Caco-2 (cell line): ENCODE measurements around the gene ELOVL3. TPM values are rescaled to one million over a fixed set of nuclear protein-coding genes. Genes with fewer than 3 reads are reported as not detected.
A peak's percentile ranks its signal among the peaks of the same experiment; 100 is the strongest.

Experiments used
- BruUV-seq: library from RNA; stranded (reverse); fragments of 400-500 nt; replicated peaks from 2 replicates; lab custom pipeline; 2021; lab: Mats Ljungman, UMichigan
- CTCF ChIA-PET: fragments of 300-600 bp; sonication (Branson Sonifier 250); formaldehyde crosslinking; loops from one replicate; lab custom pipeline; 2022; ENCODE audit warnings: antibody characterized with exemption; lab: Charles Lee
- POLR2A ChIA-PET: fragments of 300-600 bp; sonication (Branson Sonifier 250); formaldehyde crosslinking; loops from one replicate; lab custom pipeline; 2022; ENCODE audit warnings: antibody characterized with exemption; lab: Charles Lee
- DNase-seq, 2 experiments: peaks; one replicate each; pipeline versions ENCODE4 v3.0.0 to v3.0.0-alpha.2; 2020 to 2022
- H3K27me3 ChIP-seq: replicated peaks from 2 replicates; pipeline ENCODE4 v1.6.0; 2011; ENCODE audit warnings: low read length; ENCODE audit not compliant: control insufficient read depth, insufficient read depth
- H3K36me3 ChIP-seq: 2 replicates; pipeline ENCODE4 v1.5.1; 2011; ENCODE audit warnings: low read length; ENCODE audit not compliant: control insufficient read depth, insufficient read depth
- H3K4me1 ChIP-seq: fragments of 250-450 bp; sonication (Bioruptor Pico); 2 replicates; pipeline ENCODE4 v1.5.1; 2020; ENCODE audit warnings: mild to moderate bottlenecking
- H3K4me3 ChIP-seq: 2 replicates; pipeline ENCODE4 v1.5.1; 2011; ENCODE audit warnings: low read depth, mild to moderate bottlenecking, control low read depth, low read length
- H3K9me3 ChIP-seq: fragments of 250-450 bp; sonication (Bioruptor Pico); 2 replicates; pipeline ENCODE4 v1.5.1; 2020; ENCODE audit warnings: mild to moderate bottlenecking, moderate library complexity
- H3K27ac Mint-ChIP-seq: one replicate; pipeline ENCODE4 v1.8.0; 2022; ENCODE audit warnings: mixed read lengths; ENCODE audit not compliant: unreplicated experiment
- H3K27me3 Mint-ChIP-seq: one replicate; pipeline ENCODE4 v1.8.0; 2022; ENCODE audit warnings: mixed read lengths; ENCODE audit not compliant: insufficient read depth, unreplicated experiment
- H3K36me3 Mint-ChIP-seq: one replicate; pipeline ENCODE4 v1.8.0; 2022; ENCODE audit warnings: mild to moderate bottlenecking, mixed read lengths; ENCODE audit not compliant: insufficient read depth, unreplicated experiment
- H3K4me1 Mint-ChIP-seq: one replicate; pipeline ENCODE4 v1.8.0; 2022; ENCODE audit warnings: low read depth, mixed read lengths; ENCODE audit not compliant: unreplicated experiment
- H3K4me3 Mint-ChIP-seq: one replicate; pipeline ENCODE4 v1.8.0; 2022; ENCODE audit warnings: mild to moderate bottlenecking, moderate library complexity, mixed read lengths; ENCODE audit not compliant: unreplicated experiment
- H3K9me3 Mint-ChIP-seq: one replicate; pipeline ENCODE4 v1.8.0; 2022; ENCODE audit warnings: mixed read lengths; ENCODE audit not compliant: unreplicated experiment
- intact Hi-C: fragments of 100-400 bp; cut with micrococcal nuclease; formaldehyde crosslinking; loops from one replicate; pipeline ENCODE4 v1.10.0; 2022; ENCODE audit not compliant: unreplicated experiment
- total RNA-seq: library from RNA; stranded (reverse); gene quantifications from 2 replicates; pipeline ENCODE4 v1.2.3, GENCODE V29; 2022
- TF ChIP-seq, protein P1 (sequence below), 2 experiments: fragments of 200-600 bp in 1 of 2; IDR thresholded peaks; 1 replicate in 1 of 2; 2 replicates in 1 of 2; pipeline versions ENCODE4 v1.5.1 to v1.8.0; 2011 to 2022; ENCODE audit warnings: antibody characterized with exemption in 1 of 2, control low read depth in 1 of 2, inconsistent platforms in 1 of 2, low read depth in 1 of 2, low read length in 1 of 2, mild to moderate bottlenecking in 1 of 2, moderate library complexity in 1 of 2; ENCODE audit not compliant: insufficient read depth in 1 of 2, severe bottlenecking in 1 of 2, unreplicated experiment in 1 of 2

ELOVL3 gene
- total RNA-seq, 1 experiment from 2014 or later: 2.2 TPM

- H3K4me1 ChIP-seq: peaks cover 17% of the 10 kb centered on the region
- peak overlapping the region; percentile 44 for H3K4me3 ChIP-seq
- TSS peak; percentile 35 for BruUV-seq
- Mint-ChIP-seq H3K9me3 (no peaks in the 10 kb centered on the region), H3K36me3 (no peaks in the 10 kb centered on the region), H3K27ac (peak overlapping the region; percentile 7), H3K4me3 (peak overlapping the region; percentile 73), H3K27me3 (peaks cover 17% of the 10 kb centered on the region), H3K4me1 (peaks cover under 1% of the 10 kb centered on the region)
- POLR2A ChIA-PET: interaction anchor here (2.6 kb wide), 1 partner anchor 19 kb away, joined by 12 read pairs; the partner anchor contains the start of gene GBF1
- TF ChIP-seq, protein P1, sequence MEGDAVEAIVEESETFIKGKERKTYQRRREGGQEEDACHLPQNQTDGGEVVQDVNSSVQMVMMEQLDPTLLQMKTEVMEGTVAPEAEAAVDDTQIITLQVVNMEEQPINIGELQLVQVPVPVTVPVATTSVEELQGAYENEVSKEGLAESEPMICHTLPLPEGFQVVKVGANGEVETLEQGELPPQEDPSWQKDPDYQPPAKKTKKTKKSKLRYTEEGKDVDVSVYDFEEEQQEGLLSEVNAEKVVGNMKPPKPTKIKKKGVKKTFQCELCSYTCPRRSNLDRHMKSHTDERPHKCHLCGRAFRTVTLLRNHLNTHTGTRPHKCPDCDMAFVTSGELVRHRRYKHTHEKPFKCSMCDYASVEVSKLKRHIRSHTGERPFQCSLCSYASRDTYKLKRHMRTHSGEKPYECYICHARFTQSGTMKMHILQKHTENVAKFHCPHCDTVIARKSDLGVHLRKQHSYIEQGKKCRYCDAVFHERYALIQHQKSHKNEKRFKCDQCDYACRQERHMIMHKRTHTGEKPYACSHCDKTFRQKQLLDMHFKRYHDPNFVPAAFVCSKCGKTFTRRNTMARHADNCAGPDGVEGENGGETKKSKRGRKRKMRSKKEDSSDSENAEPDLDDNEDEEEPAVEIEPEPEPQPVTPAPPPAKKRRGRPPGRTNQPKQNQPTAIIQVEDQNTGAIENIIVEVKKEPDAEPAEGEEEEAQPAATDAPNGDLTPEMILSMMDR (IDR thresholded peaks at IDR 0.05; ENCODE audit: insufficient read depth in 1 of 2, low read depth in 1 of 2, low read length in 1 of 2, severe bottlenecking in 1 of 2, unreplicated experiment in 1 of 2): no peak
- intact Hi-C loops: loop anchor here (1.0 to 5.0 kb wide), 3 partner anchors 57 to 356 kb away; no protein-coding TSS in a partner anchor
- CTCF ChIA-PET: interaction anchor here (1.0 to 2.7 kb wide), 9 partner anchors 19 to 357 kb away, joined by 3 to 20 read pairs (median 5); partner anchors contain the start of gene GBF1
- no peaks in the 10 kb centered on the region for H3K9me3 ChIP-seq
- H3K27me3 ChIP-seq: peaks cover 1% of the 10 kb centered on the region; the same call in 1 of the 2 replicates
- no peak for DNase-seq
- no peaks in the 10 kb centered on the region for H3K36me3 ChIP-seq
Observed at GRCh38 chr10:102226542-102226870, 407 bp downstream of the ELOVL3 start.

DNA sequence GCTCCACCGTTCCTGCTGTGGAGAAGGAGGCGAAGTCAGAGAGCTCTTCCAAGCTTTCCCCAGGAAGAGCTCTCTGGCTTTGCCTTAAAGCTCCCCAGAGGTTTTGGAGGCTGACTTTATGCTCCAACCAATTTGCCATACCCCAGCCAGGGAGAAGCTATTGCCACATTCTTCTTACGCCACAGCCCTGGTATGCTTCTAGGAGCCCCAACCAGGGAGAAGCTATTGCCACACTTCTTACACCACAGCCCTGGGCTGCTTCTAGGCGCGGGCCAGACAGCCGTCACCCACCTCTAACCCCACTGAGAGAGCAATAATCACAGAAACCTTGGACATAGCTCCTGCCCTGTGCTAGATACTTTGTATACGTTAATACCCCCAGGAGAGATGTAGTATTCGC is 951 bp downstream of the ELOVL3 start:
- Histone ChIP-seq H3K27me3 (peaks cover 1% of the 10 kb centered on the region; the same call in 1 of the 2 replicates), H3K9me3 (no peaks in the 10 kb centered on the region), H3K4me1 (peaks cover 19% of the 10 kb centered on the region), H3K4me3 (no peak overlapping the region), H3K36me3 (no peaks in the 10 kb centered on the region)
- BruUV-seq: no TSS peak
- no peaks in the 10 kb centered on the region for H3K4me1 Mint-ChIP-seq
- no peaks in the 10 kb centered on the region for H3K36me3 Mint-ChIP-seq
- TF ChIP-seq, protein P1 (IDR thresholded peaks at IDR 0.05; ENCODE audit: insufficient read depth in 1 of 2, low read depth in 1 of 2, low read length in 1 of 2, severe bottlenecking in 1 of 2, unreplicated experiment in 1 of 2): no peak
- no peaks in the 10 kb centered on the region for H3K9me3 Mint-ChIP-seq
- intact Hi-C loops: loop anchor here (5.0 kb wide), 1 partner anchor 355 kb away; no protein-coding TSS in a partner anchor
- H3K4me3 Mint-ChIP-seq: peak overlapping the region; percentile 73
- CTCF ChIA-PET: interaction anchor here (0.5 to 2.7 kb wide), 9 partner anchors 18 to 177 kb away, joined by 3 to 20 read pairs (median 5); partner anchors contain the start of gene GBF1
- no peak overlapping the region for H3K27ac Mint-ChIP-seq
- POLR2A ChIA-PET: interaction anchor here (0.6 to 2.6 kb wide), 2 partner anchors 11 to 18 kb away, joined by 4 to 12 read pairs; partner anchors contain the start of gene GBF1
- peaks cover 17% of the 10 kb centered on the region for H3K27me3 Mint-ChIP-seq
- no peak for DNase-seq

DNA sequence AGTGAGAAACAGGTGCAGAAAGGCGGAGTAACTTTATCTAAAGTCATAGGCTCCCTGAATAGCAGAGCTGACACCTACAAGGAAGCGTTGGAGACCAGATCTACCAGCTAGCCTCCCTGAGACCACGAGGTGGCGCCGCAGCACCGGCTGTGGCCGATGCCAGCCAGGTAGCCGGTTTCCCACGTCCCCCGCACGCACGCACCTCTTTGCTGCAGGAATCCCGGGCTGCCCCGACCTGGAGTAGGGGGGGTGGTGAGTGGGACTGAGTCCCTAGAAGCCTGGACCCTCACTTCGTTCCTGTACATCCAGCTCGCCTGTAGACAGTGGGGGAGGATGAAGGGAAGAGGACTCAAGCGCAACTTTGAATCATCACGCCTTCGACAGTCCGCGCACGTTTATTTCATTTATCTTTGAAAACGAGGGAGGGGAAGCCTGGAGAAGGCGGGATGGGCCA is 3.7 kb downstream of the ELOVL3 start:
- Histone ChIP-seq H3K36me3 (no peaks in the 10 kb centered on the region), H3K27me3 (peaks cover 1% of the 10 kb centered on the region; the same call in 1 of the 2 replicates), H3K4me3 (peak overlapping the region; percentile 47), H3K4me1 (peaks cover 19% of the 10 kb centered on the region), H3K9me3 (no peaks in the 10 kb centered on the region)
- H3K4me1 Mint-ChIP-seq: no peaks in the 10 kb centered on the region
- CTCF ChIA-PET: interaction anchor here (0.5 to 4.1 kb wide), 22 partner anchors 8 to 273 kb away, joined by 3 to 115 read pairs (median 5); partner anchors contain the start of genes ACTR1A, CUEDC2, GBF1 and NFKB2
- TF ChIP-seq, protein P1 (IDR thresholded peaks at IDR 0.05; ENCODE audit: insufficient read depth in 1 of 2, low read depth in 1 of 2, low read length in 1 of 2, severe bottlenecking in 1 of 2, unreplicated experiment in 1 of 2): peak; percentile 95 to 97
- no peaks in the 10 kb centered on the region for H3K9me3 Mint-ChIP-seq
- intact Hi-C loops: loop anchor here (1.0 to 5.0 kb wide), 5 partner anchors 117 to 352 kb away; partner anchors contain the start of gene NFKB2
- H3K27ac Mint-ChIP-seq: no peak overlapping the region
- BruUV-seq: no TSS peak
- peaks cover 18% of the 10 kb centered on the region for H3K27me3 Mint-ChIP-seq
- DNase-seq: peak; percentile 85 to 91
- H3K4me3 Mint-ChIP-seq: peak overlapping the region; percentile 71
- POLR2A ChIA-PET: interaction anchor here (0.6 to 1.4 kb wide), 2 partner anchors 15 to 166 kb away, joined by 3 to 5 read pairs; partner anchors contain the start of genes GBF1 and NFKB2
- no peaks in the 10 kb centered on the region for H3K36me3 Mint-ChIP-seq
